ENCODE results near the gene NPC1L1.

NPC1L1 gene

GRCh38 chr7:44565795-44566559, 24.8 kb upstream of the NPC1L1 start:
- H3F3A ChIP-seq (ENCODE audit: insufficient read depth, low read length): no peaks in the 10 kb centered on the region
- H3K36me3 ChIP-seq (ENCODE audit: insufficient read depth, low read length): peaks cover 77% of the 10 kb centered on the region
- H3K27ac ChIP-seq (ENCODE audit: low read depth, low read length, poor library complexity, severe bottlenecking): no peak overlapping the region
- no peaks in the 10 kb centered on the region for H4K20me1 ChIP-seq (ENCODE audit: insufficient read depth, low read length)
- no peak overlapping the region for H2AFZ ChIP-seq (ENCODE audit: low read length)
- H3K9me2 ChIP-seq (ENCODE audit: low read depth, low read length): no peaks in the 10 kb centered on the region
- H3K9me3 ChIP-seq (ENCODE audit: low read length): no peaks in the 10 kb centered on the region
- no peaks in the 10 kb centered on the region for H3K27me3 ChIP-seq (ENCODE audit: insufficient read depth, low read length)
- no peak overlapping the region for H3K9ac ChIP-seq (ENCODE audit: low read length)
- no peaks in the 10 kb centered on the region for H3K79me2 ChIP-seq (ENCODE audit: insufficient read depth, low read length)
- TF ChIP-seq, protein P1, sequence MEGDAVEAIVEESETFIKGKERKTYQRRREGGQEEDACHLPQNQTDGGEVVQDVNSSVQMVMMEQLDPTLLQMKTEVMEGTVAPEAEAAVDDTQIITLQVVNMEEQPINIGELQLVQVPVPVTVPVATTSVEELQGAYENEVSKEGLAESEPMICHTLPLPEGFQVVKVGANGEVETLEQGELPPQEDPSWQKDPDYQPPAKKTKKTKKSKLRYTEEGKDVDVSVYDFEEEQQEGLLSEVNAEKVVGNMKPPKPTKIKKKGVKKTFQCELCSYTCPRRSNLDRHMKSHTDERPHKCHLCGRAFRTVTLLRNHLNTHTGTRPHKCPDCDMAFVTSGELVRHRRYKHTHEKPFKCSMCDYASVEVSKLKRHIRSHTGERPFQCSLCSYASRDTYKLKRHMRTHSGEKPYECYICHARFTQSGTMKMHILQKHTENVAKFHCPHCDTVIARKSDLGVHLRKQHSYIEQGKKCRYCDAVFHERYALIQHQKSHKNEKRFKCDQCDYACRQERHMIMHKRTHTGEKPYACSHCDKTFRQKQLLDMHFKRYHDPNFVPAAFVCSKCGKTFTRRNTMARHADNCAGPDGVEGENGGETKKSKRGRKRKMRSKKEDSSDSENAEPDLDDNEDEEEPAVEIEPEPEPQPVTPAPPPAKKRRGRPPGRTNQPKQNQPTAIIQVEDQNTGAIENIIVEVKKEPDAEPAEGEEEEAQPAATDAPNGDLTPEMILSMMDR (IDR thresholded peaks at IDR 0.05; ENCODE audit: low read length): no peak
- no peak for TF ChIP-seq EZH2 (IDR thresholded peaks at IDR 0.05; ENCODE audit: borderline replicate concordance, low read length)
- H3K4me3 ChIP-seq (ENCODE audit: low read depth, low read length, poor library complexity, severe bottlenecking): no peak overlapping the region
- no peak overlapping the region for H3K4me2 ChIP-seq (ENCODE audit: low read length)
- H3K4me1 ChIP-seq (ENCODE audit: insufficient read depth, low read length, severe bottlenecking): no peaks in the 10 kb centered on the region

- Histone ChIP-seq H3K4me3 (ENCODE audit: low read depth, low read length, poor library complexity, severe bottlenecking) (no peak overlapping the region), H2AFZ (ENCODE audit: low read length) (no peak overlapping the region), H3K27me3 (ENCODE audit: insufficient read depth, low read length) (no peaks in the 10 kb centered on the region), H3K79me2 (ENCODE audit: insufficient read depth, low read length) (no peaks in the 10 kb centered on the region), H3K9ac (ENCODE audit: low read length) (no peak overlapping the region), H3K4me1 (ENCODE audit: insufficient read depth, low read length, severe bottlenecking) (no peaks in the 10 kb centered on the region), H3K9me3 (ENCODE audit: low read length) (no peaks in the 10 kb centered on the region), H3F3A (ENCODE audit: insufficient read depth, low read length) (no peaks in the 10 kb centered on the region), H3K4me2 (ENCODE audit: low read length) (no peak overlapping the region), H3K9me2 (ENCODE audit: low read depth, low read length) (no peaks in the 10 kb centered on the region), H3K36me3 (ENCODE audit: insufficient read depth, low read length) (peaks cover 69% of the 10 kb centered on the region), H4K20me1 (ENCODE audit: insufficient read depth, low read length) (no peaks in the 10 kb centered on the region), H3K27ac (ENCODE audit: low read depth, low read length, poor library complexity, severe bottlenecking) (no peak overlapping the region)
- TF ChIP-seq EZH2 (IDR thresholded peaks at IDR 0.05; ENCODE audit: borderline replicate concordance, low read length): no peak
- TF ChIP-seq, protein P1 (IDR thresholded peaks at IDR 0.05; ENCODE audit: low read length): peak; percentile 98
Measured at GRCh38 chr7:44565097-44565794, 24.1 kb upstream of the NPC1L1 start.

DNA sequence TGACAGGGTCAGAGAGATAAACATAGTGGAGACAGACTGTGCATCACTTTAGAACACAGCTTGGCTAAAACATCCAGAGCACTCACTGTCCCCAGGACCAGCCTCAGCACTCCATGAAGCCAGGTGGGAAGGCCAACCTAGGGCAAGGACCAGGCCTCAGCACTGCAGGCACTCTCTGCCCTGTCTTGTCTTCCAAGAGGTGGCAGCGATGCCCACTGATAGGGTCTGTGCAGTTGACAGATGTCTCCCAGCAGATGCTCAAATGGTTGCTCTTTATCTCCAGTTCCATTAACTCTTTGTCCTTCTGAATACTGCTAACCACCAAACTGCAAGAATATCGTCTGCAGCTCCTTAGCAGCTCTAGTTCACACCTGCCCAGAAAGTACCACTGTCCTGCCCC, 23.5 kb upstream of the NPC1L1 start:
- Histone ChIP-seq H2AFZ (ENCODE audit: low read length) (no peak overlapping the region), H3K4me1 (ENCODE audit: insufficient read depth, low read length, severe bottlenecking) (no peaks in the 10 kb centered on the region), H3K9ac (ENCODE audit: low read length) (no peak overlapping the region), H3K4me2 (ENCODE audit: low read length) (no peak overlapping the region), H3K36me3 (ENCODE audit: insufficient read depth, low read length) (peaks cover 63% of the 10 kb centered on the region), H3F3A (ENCODE audit: insufficient read depth, low read length) (no peaks in the 10 kb centered on the region), H3K79me2 (ENCODE audit: insufficient read depth, low read length) (no peaks in the 10 kb centered on the region), H3K9me2 (ENCODE audit: low read depth, low read length) (no peaks in the 10 kb centered on the region), H3K27me3 (ENCODE audit: insufficient read depth, low read length) (no peaks in the 10 kb centered on the region), H3K9me3 (ENCODE audit: low read length) (no peaks in the 10 kb centered on the region), H3K27ac (ENCODE audit: low read depth, low read length, poor library complexity, severe bottlenecking) (no peak overlapping the region), H3K4me3 (ENCODE audit: low read depth, low read length, poor library complexity, severe bottlenecking) (no peak overlapping the region), H4K20me1 (ENCODE audit: insufficient read depth, low read length) (no peaks in the 10 kb centered on the region)
- TF ChIP-seq EZH2 (IDR thresholded peaks at IDR 0.05; ENCODE audit: borderline replicate concordance, low read length): no peak
- TF ChIP-seq, protein P1 (IDR thresholded peaks at IDR 0.05; ENCODE audit: low read length): no peak

Data from OCI-LY1 (cell line).